ENCODE results near the gene NYAP2.

The NYAP2 gene

GRCh38 chr2:225668606-225669266 is 269.2 kb downstream of the NYAP2 start:
- no peak overlapping the region for H3K4me3 ChIP-seq (ENCODE audit: low read depth, low read length)
- no peak overlapping the region for H3K27ac ChIP-seq
- no peaks in the 10 kb centered on the region for H3K36me3 ChIP-seq
- H3K9me3 ChIP-seq (ENCODE audit: severe bottlenecking), result no peaks in the 10 kb centered on the region
- peak; percentile 68 for TF ChIP-seq CTCF (IDR thresholded peaks at IDR 0.05; ENCODE audit: low read depth, low read length)
- no peaks in the 10 kb centered on the region for H3K27me3 ChIP-seq (ENCODE audit: insufficient read depth, low read depth, severe bottlenecking)
- peak; percentile 30 for DNase-seq

DNA sequence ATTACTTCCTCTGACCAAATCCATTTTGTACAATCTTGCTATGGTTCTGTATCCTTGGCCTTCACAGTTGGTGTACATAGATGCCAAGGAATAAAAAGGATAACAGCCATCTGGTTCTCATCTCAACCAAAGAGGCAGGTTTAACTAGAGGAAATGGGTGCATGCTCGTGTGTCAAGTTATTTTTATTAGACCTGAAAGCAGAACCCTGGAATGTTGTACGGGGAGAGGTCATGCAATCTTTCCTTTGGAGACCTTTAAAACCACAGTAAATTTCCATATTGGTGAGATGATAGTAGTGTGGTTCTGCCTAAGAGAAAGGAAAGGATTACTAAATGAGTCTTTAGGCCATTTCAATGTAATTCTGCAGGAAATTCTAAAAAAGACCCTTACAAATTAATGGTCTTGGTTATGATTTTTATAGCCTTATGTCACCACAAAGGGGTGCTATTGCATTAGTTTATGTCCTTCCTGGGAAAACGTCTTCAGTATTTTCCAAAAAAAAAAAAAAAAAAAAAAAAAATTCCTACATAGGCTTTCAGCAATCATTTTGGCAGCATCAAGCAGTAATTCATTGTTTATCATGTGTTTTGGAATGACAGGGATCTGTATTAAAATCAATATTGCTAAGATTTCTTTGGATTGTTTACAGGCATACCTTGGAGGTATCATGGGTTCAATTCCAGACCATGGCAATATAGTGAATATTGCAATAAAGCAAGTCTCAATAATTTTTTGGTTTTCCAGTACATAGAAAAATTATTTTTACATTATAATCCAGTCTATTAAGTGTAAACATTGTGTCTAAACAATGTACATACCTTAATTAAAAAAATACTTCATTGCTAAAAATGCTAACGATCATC is 270.8 kb downstream of the NYAP2 start:
- H3K27me3 ChIP-seq (ENCODE audit: insufficient read depth, low read depth, severe bottlenecking), result no peaks in the 10 kb centered on the region
- H3K9me3 ChIP-seq (ENCODE audit: severe bottlenecking), result no peaks in the 10 kb centered on the region
- no peak overlapping the region for H3K27ac ChIP-seq
- no peak for TF ChIP-seq CTCF (IDR thresholded peaks at IDR 0.05; ENCODE audit: low read depth, low read length)
- H3K4me3 ChIP-seq (ENCODE audit: low read depth, low read length), result no peak overlapping the region
- H3K36me3 ChIP-seq, result no peaks in the 10 kb centered on the region
- no peak for DNase-seq

DNA sequence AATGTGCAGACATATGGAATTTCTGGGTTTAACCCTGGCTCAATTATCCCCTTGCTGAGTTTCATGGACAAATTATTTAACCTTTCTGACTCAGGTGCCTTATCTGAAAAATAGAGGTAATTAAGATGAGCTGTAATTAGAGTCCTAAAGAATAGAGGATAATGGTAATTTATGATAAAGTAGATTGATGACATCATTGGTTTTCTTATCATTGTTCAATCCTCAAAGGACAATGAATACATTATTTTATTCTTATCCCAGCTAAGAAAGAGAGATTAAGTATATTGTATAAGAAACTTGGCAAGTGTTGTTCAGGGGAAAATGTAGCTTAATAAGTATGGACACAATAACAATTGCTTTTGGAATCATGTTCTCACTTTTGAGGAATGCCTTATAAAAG is 279.3 kb downstream of the NYAP2 start:
- no peak for TF ChIP-seq CTCF (IDR thresholded peaks at IDR 0.05; ENCODE audit: low read depth, low read length)
- Histone ChIP-seq H3K27ac (no peak overlapping the region), H3K4me3 (ENCODE audit: low read depth, low read length) (no peak overlapping the region), H3K9me3 (ENCODE audit: severe bottlenecking) (no peaks in the 10 kb centered on the region), H3K27me3 (ENCODE audit: insufficient read depth, low read depth, severe bottlenecking) (no peaks in the 10 kb centered on the region), H3K36me3 (no peaks in the 10 kb centered on the region)
- no peak for DNase-seq

GRCh38 chr2:225683258-225683657 is 283.7 kb downstream of the NYAP2 start:
- TF ChIP-seq CTCF (IDR thresholded peaks at IDR 0.05; ENCODE audit: low read depth, low read length), result no peak
- no peak for DNase-seq
- no peaks in the 10 kb centered on the region for H3K9me3 ChIP-seq (ENCODE audit: severe bottlenecking)
- no peaks in the 10 kb centered on the region for H3K27me3 ChIP-seq (ENCODE audit: insufficient read depth, low read depth, severe bottlenecking)
- H3K4me3 ChIP-seq (ENCODE audit: low read depth, low read length), result no peak overlapping the region
- H3K36me3 ChIP-seq, result no peaks in the 10 kb centered on the region
- no peak overlapping the region for H3K27ac ChIP-seq

GRCh38 chr2:225690153-225690552 is 290.6 kb downstream of the NYAP2 start:
- TF ChIP-seq CTCF (IDR thresholded peaks at IDR 0.05; ENCODE audit: low read depth, low read length), result no peak
- H3K4me3 ChIP-seq (ENCODE audit: low read depth, low read length), result no peak overlapping the region
- DNase-seq, result no peak
- H3K27ac ChIP-seq, result no peak overlapping the region
- no peaks in the 10 kb centered on the region for H3K36me3 ChIP-seq
- no peaks in the 10 kb centered on the region for H3K27me3 ChIP-seq (ENCODE audit: insufficient read depth, low read depth, severe bottlenecking)
- H3K9me3 ChIP-seq (ENCODE audit: severe bottlenecking), result no peaks in the 10 kb centered on the region
